Trophoblast cell (in vitro differentiated cells and primary cell): ENCODE data around the gene KIAA1328.

Source experiments
- DNase-seq, 2 donors: peaks; one replicate each; pipeline ENCODE4 v3.0.0-alpha.2; 2016
- H2AFZ ChIP-seq: 2 replicates; pipeline ENCODE4 v1.6.1; 2013; ENCODE audit warnings: low read length, moderate library complexity, mild to moderate bottlenecking; ENCODE audit not compliant: insufficient read depth, poor library complexity
- H2AK5ac ChIP-seq: 2 replicates; pipeline ENCODE4 v1.6.1; 2013; ENCODE audit warnings: mild to moderate bottlenecking, low read length
- H2BK120ac ChIP-seq: 2 replicates; pipeline ENCODE4 v1.6.1; 2013; ENCODE audit warnings: low read length, mild to moderate bottlenecking, moderate library complexity; ENCODE audit not compliant: insufficient read depth, poor library complexity
- H2BK12ac ChIP-seq: 2 replicates; pipeline ENCODE4 v1.6.1; 2013; ENCODE audit warnings: mild to moderate bottlenecking, low read length, moderate library complexity
- H2BK5ac ChIP-seq: 2 replicates; pipeline ENCODE4 v1.6.1; 2013; ENCODE audit warnings: low read length, low read depth, moderate library complexity, mild to moderate bottlenecking; ENCODE audit not compliant: poor library complexity
- H3K14ac ChIP-seq: 2 replicates; pipeline ENCODE4 v1.6.1; 2013; ENCODE audit warnings: mild to moderate bottlenecking, low read length
- H3K18ac ChIP-seq: 2 replicates; pipeline ENCODE4 v1.6.1; 2013; ENCODE audit warnings: mild to moderate bottlenecking, low read length
- H3K23ac ChIP-seq: 2 replicates; pipeline ENCODE4 v1.6.1; 2013; ENCODE audit warnings: low read length
- H3K27ac ChIP-seq: 2 replicates; pipeline ENCODE4 v1.5.1; 2013; ENCODE audit warnings: low read depth, mild to moderate bottlenecking, inconsistent platforms, low read length, moderate library complexity
- H3K27me3 ChIP-seq: 2 replicates; pipeline ENCODE4 v1.6.1; 2013; ENCODE audit warnings: inconsistent platforms, mild to moderate bottlenecking, low read length, moderate library complexity; ENCODE audit not compliant: insufficient read depth
- H3K36me3 ChIP-seq, 2 experiments: 1 replicate in 1 of 2; 2 replicates in 1 of 2; pipeline ENCODE4 v1.6.1; 2013; ENCODE audit warnings: low read length in 2 of 2, mild to moderate bottlenecking in 2 of 2, moderate library complexity in 1 of 2; ENCODE audit not compliant: insufficient read depth in 2 of 2, control insufficient read depth in 1 of 2
- H3K4ac ChIP-seq: 2 replicates; pipeline ENCODE4 v1.6.1; 2013; ENCODE audit warnings: low read depth, mild to moderate bottlenecking, low read length, moderate library complexity
- H3K4me1 ChIP-seq, 2 experiments: 1 replicate in 1 of 2; 2 replicates in 1 of 2; pipeline ENCODE4 v1.6.1; 2013; ENCODE audit warnings: low read length in 2 of 2, mild to moderate bottlenecking in 2 of 2, moderate library complexity in 1 of 2; ENCODE audit not compliant: insufficient read depth in 2 of 2, control insufficient read depth in 1 of 2
- H3K4me2 ChIP-seq: 2 replicates; pipeline ENCODE4 v1.6.1; 2013; ENCODE audit warnings: inconsistent platforms, mild to moderate bottlenecking, low read length, moderate library complexity
- H3K4me3 ChIP-seq: 2 replicates; pipeline ENCODE4 v1.5.1; 2013; ENCODE audit warnings: mild to moderate bottlenecking, low read depth, low read length, inconsistent platforms
- H3K79me1 ChIP-seq: one replicate; pipeline ENCODE4 v1.6.1; 2013; ENCODE audit warnings: low read length
- H3K79me2 ChIP-seq: 2 replicates; pipeline ENCODE4 v1.6.1; 2013; ENCODE audit warnings: low read length, mild to moderate bottlenecking; ENCODE audit not compliant: control insufficient read depth, insufficient read depth, poor library complexity
- H3K9ac ChIP-seq: 2 replicates; pipeline ENCODE4 v1.6.1; 2013; ENCODE audit warnings: mild to moderate bottlenecking, low read length
- H3K9me3 ChIP-seq: 2 replicates; pipeline ENCODE4 v1.6.1; 2013; ENCODE audit warnings: low read depth, mild to moderate bottlenecking, control low read depth, inconsistent platforms, low read length; ENCODE audit not compliant: insufficient read depth
- H4K12ac ChIP-seq: 2 replicates; pipeline ENCODE4 v1.6.1; 2013; ENCODE audit warnings: low read depth, mild to moderate bottlenecking, low read length, moderate library complexity
- H4K8ac ChIP-seq: 2 replicates; pipeline ENCODE4 v1.6.1; 2013; ENCODE audit warnings: low read depth, mild to moderate bottlenecking, low read length, moderate library complexity
- H4K91ac ChIP-seq: one replicate; pipeline ENCODE4 v1.6.1; 2013; ENCODE audit warnings: low read depth, mild to moderate bottlenecking, low read length, moderate library complexity
- whole genome bisulfite sequencing: extraction: QIAGEN DNeasy Blood & Tissue Kit; methylation state at CpG from one replicate; pipeline ENCODE4 v1.1.7; 2013; ENCODE audit warnings: missing lambda C conversion rate; ENCODE audit not compliant: insufficient read length, insufficient coverage; ENCODE audit errors: extremely low coverage; 5-methylcytosine and 5-hydroxymethylcytosine counted together

Gene KIAA1328

DNA sequence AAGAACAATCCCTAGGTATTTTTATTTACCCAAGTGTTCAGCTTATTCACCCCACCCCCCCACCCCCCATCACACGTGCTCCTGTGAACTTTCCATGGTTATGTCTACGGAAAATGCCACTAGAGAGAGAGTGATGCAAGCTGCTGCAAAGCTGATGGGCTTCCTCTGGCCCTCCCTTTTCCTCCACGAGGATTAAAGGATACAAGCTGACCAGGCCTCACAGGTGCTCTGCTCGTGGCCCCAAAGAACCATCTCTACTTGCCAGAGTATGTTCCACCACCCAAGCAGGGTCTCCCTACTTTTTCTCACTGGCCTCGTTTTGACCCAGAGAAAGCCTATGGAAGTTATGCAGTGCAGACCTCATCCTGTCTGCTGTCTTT is 394.1 kb downstream of the KIAA1328 start:
- Histone ChIP-seq H3K27ac (no peak overlapping the region), H3K9ac (no peak overlapping the region), H3K18ac (no peak overlapping the region), H2AFZ (no peak overlapping the region), H2BK12ac (no peak overlapping the region), H2AK5ac (no peak overlapping the region), H3K79me1 (no peaks in the 10 kb centered on the region), H3K14ac (no peak overlapping the region), H3K9me3 (no peaks in the 10 kb centered on the region), H3K4ac (no peak overlapping the region), H3K36me3 (no peaks in the 10 kb centered on the region), H4K91ac (no peak overlapping the region), H4K8ac (no peak overlapping the region), H3K79me2 (no peaks in the 10 kb centered on the region), H2BK120ac (no peak overlapping the region), H4K12ac (no peak overlapping the region), H3K4me2 (no peak overlapping the region), H2BK5ac (no peak overlapping the region), H3K4me3 (no peak overlapping the region), H3K4me1 (no peaks in the 10 kb centered on the region), H3K27me3 (no peaks in the 10 kb centered on the region), H3K23ac (no peak overlapping the region)
- no CpG with 5 or more reads among the region's 5 CpGs for WGBS
- DNase-seq: no peak

DNA sequence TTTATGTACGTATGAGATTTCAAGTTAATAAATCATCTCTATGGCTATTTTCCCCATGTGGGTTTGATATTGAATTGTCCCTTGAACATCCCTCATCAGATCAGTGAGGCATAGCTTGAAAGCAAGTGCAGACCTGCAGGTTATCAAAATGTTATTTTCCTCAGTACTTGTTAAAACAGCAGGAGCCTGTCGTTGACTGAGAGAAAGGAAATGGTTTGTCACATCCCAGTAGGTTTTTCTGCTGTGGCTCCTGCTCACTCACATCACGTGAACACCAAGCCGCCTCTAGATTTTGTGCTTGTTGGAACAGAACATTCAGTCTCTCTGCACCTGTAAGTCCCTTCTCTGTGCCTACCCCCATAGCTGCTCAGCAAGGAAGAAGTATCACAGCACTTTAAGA is 396.4 kb downstream of the KIAA1328 start:
- Histone ChIP-seq H2BK12ac (no peak overlapping the region), H3K9ac (no peak overlapping the region), H2BK5ac (no peak overlapping the region), H3K9me3 (no peaks in the 10 kb centered on the region), H3K27ac (no peak overlapping the region), H3K18ac (no peak overlapping the region), H3K36me3 (no peaks in the 10 kb centered on the region), H4K8ac (no peak overlapping the region), H4K12ac (no peak overlapping the region), H3K4ac (no peak overlapping the region), H2AFZ (no peak overlapping the region), H3K79me2 (no peaks in the 10 kb centered on the region), H3K4me3 (no peak overlapping the region), H3K79me1 (no peaks in the 10 kb centered on the region), H3K27me3 (no peaks in the 10 kb centered on the region), H3K4me2 (no peak overlapping the region), H2AK5ac (no peak overlapping the region), H2BK120ac (no peak overlapping the region), H3K4me1 (no peaks in the 10 kb centered on the region), H3K23ac (no peak overlapping the region), H3K14ac (no peak overlapping the region), H4K91ac (no peak overlapping the region)
- WGBS: no CpG with 5 or more reads among the region's 4 CpGs
- no peak for DNase-seq

DNA sequence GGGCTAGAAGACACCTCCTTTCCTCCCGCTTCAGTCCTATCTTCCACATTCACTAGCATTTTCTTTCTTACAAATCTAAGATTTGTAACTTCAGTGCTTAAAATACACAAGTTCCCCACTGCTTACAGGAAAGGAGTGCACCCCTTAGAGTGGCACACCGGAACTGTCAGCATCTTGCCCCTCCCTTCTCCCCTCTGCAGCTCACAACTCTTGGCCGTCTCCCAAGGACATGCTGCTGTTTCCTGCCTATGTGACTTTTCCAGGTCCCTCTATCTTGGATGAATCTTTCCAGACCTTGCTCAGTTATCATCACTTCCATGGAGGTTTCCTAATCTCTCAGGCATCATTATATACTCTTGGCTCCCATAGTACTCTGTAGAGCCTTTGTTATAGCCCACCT is 401.8 kb downstream of the KIAA1328 start:
- no peak for DNase-seq
- no peak overlapping the region for H2AK5ac ChIP-seq
- H4K12ac ChIP-seq: no peak overlapping the region
- no peak overlapping the region for H3K18ac ChIP-seq
- no CpG with 5 or more reads among the region's 3 CpGs for WGBS
- no peaks in the 10 kb centered on the region for H3K36me3 ChIP-seq
- no peak overlapping the region for H3K4me2 ChIP-seq
- no peaks in the 10 kb centered on the region for H3K79me1 ChIP-seq
- no peak overlapping the region for H3K9ac ChIP-seq
- H2BK5ac ChIP-seq: no peak overlapping the region
- no peak overlapping the region for H3K23ac ChIP-seq
- no peak overlapping the region for H3K14ac ChIP-seq
- peaks cover 2% of the 10 kb centered on the region for H3K9me3 ChIP-seq
- no peak overlapping the region for H2BK12ac ChIP-seq
- no peaks in the 10 kb centered on the region for H3K4me1 ChIP-seq
- H3K27ac ChIP-seq: no peak overlapping the region
- H2AFZ ChIP-seq: no peak overlapping the region
- no peak overlapping the region for H3K4ac ChIP-seq
- H3K4me3 ChIP-seq: no peak overlapping the region
- H3K79me2 ChIP-seq: no peaks in the 10 kb centered on the region
- no peaks in the 10 kb centered on the region for H3K27me3 ChIP-seq
- H2BK120ac ChIP-seq: no peak overlapping the region
- H4K91ac ChIP-seq: no peak overlapping the region
- no peak overlapping the region for H4K8ac ChIP-seq

DNA sequence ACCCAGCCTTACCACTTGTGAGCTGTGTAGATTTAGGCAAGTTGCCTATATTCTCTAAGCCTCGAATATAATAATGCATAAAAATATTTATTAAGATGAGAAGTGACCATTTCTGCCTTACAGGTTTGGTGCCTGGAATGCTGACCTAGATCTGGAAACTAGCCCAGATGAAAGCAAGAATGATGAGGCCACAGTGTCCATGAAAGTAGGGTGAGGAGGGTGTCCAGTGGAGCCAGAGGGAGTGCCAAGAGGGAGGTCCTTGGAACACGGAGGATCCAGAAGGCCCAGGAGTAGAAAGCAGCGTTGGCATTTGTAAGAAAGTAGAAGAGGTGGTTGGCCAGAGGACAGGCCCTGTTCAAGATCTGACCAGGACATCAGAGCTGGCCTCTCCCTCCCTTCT is 402.3 kb downstream of the KIAA1328 start:
- Histone ChIP-seq H3K27ac (no peak overlapping the region), H2BK5ac (no peak overlapping the region), H3K79me1 (no peaks in the 10 kb centered on the region), H2BK12ac (no peak overlapping the region), H2AFZ (no peak overlapping the region), H2BK120ac (no peak overlapping the region), H2AK5ac (no peak overlapping the region), H4K8ac (no peak overlapping the region), H3K4me1 (no peaks in the 10 kb centered on the region), H3K27me3 (no peaks in the 10 kb centered on the region), H3K9ac (no peak overlapping the region), H3K9me3 (peaks cover 2% of the 10 kb centered on the region), H3K4me3 (no peak overlapping the region), H3K79me2 (no peaks in the 10 kb centered on the region), H4K91ac (no peak overlapping the region), H3K14ac (no peak overlapping the region), H3K4ac (no peak overlapping the region), H3K23ac (no peak overlapping the region), H3K18ac (no peak overlapping the region), H3K36me3 (no peaks in the 10 kb centered on the region), H3K4me2 (no peak overlapping the region), H4K12ac (no peak overlapping the region)
- DNase-seq: no peak
- no CpG with 5 or more reads among the region's 3 CpGs for WGBS
